Mesendoderm (in vitro differentiated cells): Measurements from ENCODE around the gene IKZF4.
"Not testable (repeated sequence)": the region's sequence is repeated elsewhere in the genome, so short reads cannot be mapped to it uniquely, and the experiment has no call there.

Experiments
- DNase-seq: peaks from one replicate; pipeline ENCODE4 v3.0.0; 2013
- H2AK5ac ChIP-seq: 2 replicates; pipeline ENCODE4 v1.6.1; 2013; ENCODE audit warnings: low read length, inconsistent platforms
- H2BK120ac ChIP-seq: 2 replicates; pipeline ENCODE4 v1.6.1; 2013; ENCODE audit warnings: low read depth, mild to moderate bottlenecking, low read length, moderate library complexity, mixed read lengths
- H2BK15ac ChIP-seq: replicated peaks from 2 replicates; pipeline ENCODE4 v1.6.1; 2013; ENCODE audit warnings: low read depth, mild to moderate bottlenecking, moderate library complexity
- H2BK5ac ChIP-seq: 2 replicates; pipeline ENCODE4 v1.6.1; 2013; ENCODE audit warnings: low read length, inconsistent platforms
- H3K18ac ChIP-seq: 2 replicates; pipeline ENCODE4 v1.6.1; 2013; ENCODE audit warnings: mild to moderate bottlenecking, low read length, mixed read lengths
- H3K23ac ChIP-seq: one replicate; pipeline ENCODE4 v1.6.1; 2013; ENCODE audit warnings: low read length
- H3K27ac ChIP-seq: 2 replicates; pipeline ENCODE4 v1.5.1; 2013; ENCODE audit warnings: low read depth, mild to moderate bottlenecking, inconsistent platforms, low read length, moderate library complexity
- H3K27me3 ChIP-seq: 2 replicates; pipeline ENCODE4 v1.6.1; 2013; ENCODE audit warnings: low read length, control low read depth, mild to moderate bottlenecking, inconsistent platforms; ENCODE audit not compliant: insufficient read depth, poor library complexity
- H3K36me3 ChIP-seq: 2 replicates; pipeline ENCODE4 v1.6.1; 2013; ENCODE audit warnings: low read length, inconsistent platforms; ENCODE audit not compliant: control insufficient read depth, insufficient read depth
- H3K4ac ChIP-seq: one replicate; pipeline ENCODE4 v1.6.1; 2013; ENCODE audit warnings: low read depth, mild to moderate bottlenecking, low read length, moderate library complexity
- H3K4me1 ChIP-seq: 2 replicates; pipeline ENCODE4 v1.6.1; 2013; ENCODE audit warnings: low read depth, low read length, inconsistent platforms; ENCODE audit not compliant: control insufficient read depth
- H3K4me2 ChIP-seq: 2 replicates; pipeline ENCODE4 v1.6.1; 2013; ENCODE audit warnings: low read length
- H3K4me3 ChIP-seq: 2 replicates; pipeline ENCODE4 v1.5.1; 2013; ENCODE audit warnings: mild to moderate bottlenecking, low read length
- H3K56ac ChIP-seq: one replicate; pipeline ENCODE4 v1.6.1; 2013; ENCODE audit warnings: low read length
- H3K79me1 ChIP-seq: 2 replicates; pipeline ENCODE4 v1.6.1; 2013; ENCODE audit warnings: low read length, inconsistent platforms
- H3K79me2 ChIP-seq: 2 replicates; pipeline ENCODE4 v1.6.1; 2013; ENCODE audit warnings: mild to moderate bottlenecking, low read length; ENCODE audit not compliant: control insufficient read depth, insufficient read depth
- H3K9ac ChIP-seq: 2 replicates; pipeline ENCODE4 v1.6.1; 2013; ENCODE audit warnings: low read length, inconsistent platforms
- H4K5ac ChIP-seq: one replicate; pipeline ENCODE4 v1.6.1; 2013; ENCODE audit warnings: low read length
- H4K8ac ChIP-seq: one replicate; pipeline ENCODE4 v1.6.1; 2013; ENCODE audit warnings: low read depth, mild to moderate bottlenecking, control low read depth, low read length, moderate library complexity
- WGBS: extraction: QIAGEN DNeasy Blood & Tissue Kit; methylation state at CpG from one replicate; pipeline ENCODE4 v1.1.7; 2013; ENCODE audit warnings: low lambda C conversion rate, missing lambda C conversion rate; ENCODE audit not compliant: insufficient coverage; ENCODE audit errors: extremely low coverage; 5-methylcytosine and 5-hydroxymethylcytosine counted together

The IKZF4 gene

DNA sequence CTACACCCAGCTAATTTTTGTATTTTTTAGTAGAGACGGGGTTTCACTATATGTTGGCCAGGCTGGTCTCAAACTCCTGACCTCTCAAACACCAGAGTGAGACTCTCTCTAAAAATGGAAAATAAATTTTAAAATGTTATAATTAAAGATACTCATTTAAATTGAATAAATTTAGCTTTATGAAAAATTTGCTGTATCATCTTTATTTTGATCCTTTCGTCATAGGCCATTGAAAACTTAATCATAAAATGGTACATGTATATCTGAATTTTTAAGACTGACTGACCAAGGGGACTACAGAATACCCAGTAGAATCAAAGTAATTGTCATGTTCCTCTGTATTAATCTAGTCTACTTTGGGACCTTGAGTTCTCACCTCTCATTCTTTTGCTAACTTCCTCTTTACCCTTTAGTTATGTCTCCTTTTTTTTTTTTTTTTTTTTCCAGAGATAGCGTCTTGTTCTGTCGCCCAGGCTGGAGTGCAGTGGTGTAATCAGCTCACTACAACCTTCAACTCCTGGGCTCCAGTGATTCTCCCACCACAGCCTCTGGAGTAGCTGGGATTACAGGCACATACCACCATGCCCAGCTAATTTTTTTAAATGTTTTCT lies 37.5 kb upstream of the IKZF4 start:
- H3K18ac ChIP-seq, result no peak overlapping the region
- H2BK120ac ChIP-seq, result no peak overlapping the region
- no peak overlapping the region for H3K27ac ChIP-seq
- no CpG with 5 or more reads among the region's 4 CpGs for WGBS
- H3K23ac ChIP-seq, result no peak overlapping the region
- no peak overlapping the region for H4K5ac ChIP-seq
- H3K4ac ChIP-seq, result no peak overlapping the region
- H3K4me3 ChIP-seq, result no peak overlapping the region
- H3K9ac ChIP-seq, result no peak overlapping the region
- H2BK15ac ChIP-seq, result no peak overlapping the region
- H3K56ac ChIP-seq, result no peak overlapping the region
- H3K79me1 ChIP-seq, result peaks cover 9% of the 10 kb centered on the region
- no peaks in the 10 kb centered on the region for H3K27me3 ChIP-seq
- H4K8ac ChIP-seq, result no peak overlapping the region
- H3K4me1 ChIP-seq, result no peaks in the 10 kb centered on the region
- DNase-seq, result no peak
- no peak overlapping the region for H3K4me2 ChIP-seq
- H3K79me2 ChIP-seq, result no peaks in the 10 kb centered on the region
- H3K36me3 ChIP-seq, result peaks cover 1% of the 10 kb centered on the region
- no peak overlapping the region for H2BK5ac ChIP-seq
- no peak overlapping the region for H2AK5ac ChIP-seq

DNA sequence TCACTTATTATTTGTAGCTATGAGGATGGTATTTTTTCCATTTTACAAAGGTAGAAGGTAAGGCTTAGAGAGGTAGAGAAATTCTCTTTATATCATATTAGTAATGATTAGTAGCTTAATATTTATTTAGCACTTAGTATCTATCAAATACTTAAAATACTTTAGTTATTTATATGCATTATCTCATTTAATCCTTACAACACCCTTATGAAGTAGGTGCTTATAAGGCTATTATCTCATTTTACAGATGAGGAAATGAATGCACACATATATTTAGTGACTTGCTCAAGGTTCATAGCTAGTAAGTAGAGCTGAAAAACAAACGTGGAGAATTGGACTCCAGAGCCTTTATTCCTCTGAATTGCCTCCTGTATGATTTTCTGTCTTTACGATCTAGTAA lies 36.0 kb upstream of the IKZF4 start:
- no peak overlapping the region for H3K23ac ChIP-seq
- H3K9ac ChIP-seq, result no peak overlapping the region
- H3K79me2 ChIP-seq, result no peaks in the 10 kb centered on the region
- no peak overlapping the region for H2BK15ac ChIP-seq
- no peak for DNase-seq
- H3K4me3 ChIP-seq, result no peak overlapping the region
- peaks cover 7% of the 10 kb centered on the region for H3K79me1 ChIP-seq
- H2BK120ac ChIP-seq, result no peak overlapping the region
- no peaks in the 10 kb centered on the region for H3K27me3 ChIP-seq
- H3K56ac ChIP-seq, result no peak overlapping the region
- H4K5ac ChIP-seq, result no peak overlapping the region
- no peak overlapping the region for H4K8ac ChIP-seq
- no peak overlapping the region for H3K4me2 ChIP-seq
- no peak overlapping the region for H3K27ac ChIP-seq
- no peak overlapping the region for H2AK5ac ChIP-seq
- H3K36me3 ChIP-seq, result peaks cover 3% of the 10 kb centered on the region
- H2BK5ac ChIP-seq, result no peak overlapping the region
- H3K18ac ChIP-seq, result no peak overlapping the region
- no peak overlapping the region for H3K4ac ChIP-seq
- no peaks in the 10 kb centered on the region for H3K4me1 ChIP-seq
- WGBS, result no CpG with 5 or more reads among the region's 2 CpGs

DNA sequence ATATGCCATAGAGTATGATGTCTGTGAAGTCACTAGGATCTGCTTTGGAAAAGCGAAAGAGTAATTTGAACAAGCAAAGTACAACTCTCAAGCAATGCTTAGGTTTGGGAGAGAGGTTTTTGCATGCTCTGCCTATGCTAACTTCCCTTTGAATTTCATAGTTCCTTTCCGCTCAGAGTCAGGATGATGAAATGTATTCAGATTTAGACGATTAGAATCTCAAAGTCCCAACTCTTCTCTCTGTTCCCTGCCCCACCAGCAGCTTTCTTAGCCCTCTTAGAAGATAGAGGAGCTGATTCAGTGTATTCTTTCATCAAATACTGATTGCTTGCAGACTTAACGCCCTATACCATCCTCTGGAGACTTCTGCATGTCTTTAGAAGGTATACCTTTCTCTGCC lies 35.5 kb upstream of the IKZF4 start:
- Histone ChIP-seq H3K4me2 (no peak overlapping the region), H2BK120ac (no peak overlapping the region), H4K5ac (no peak overlapping the region), H2BK15ac (no peak overlapping the region), H3K27ac (no peak overlapping the region), H3K4ac (no peak overlapping the region), H4K8ac (no peak overlapping the region), H3K9ac (no peak overlapping the region), H3K36me3 (peaks cover 4% of the 10 kb centered on the region), H3K27me3 (no peaks in the 10 kb centered on the region), H3K18ac (no peak overlapping the region), H3K79me2 (no peaks in the 10 kb centered on the region), H3K4me3 (no peak overlapping the region), H3K23ac (no peak overlapping the region), H3K79me1 (peaks cover 7% of the 10 kb centered on the region), H2AK5ac (no peak overlapping the region), H3K56ac (no peak overlapping the region), H2BK5ac (no peak overlapping the region), H3K4me1 (no peaks in the 10 kb centered on the region)
- no CpG with 5 or more reads among the region's 4 CpGs for WGBS
- no peak for DNase-seq

DNA sequence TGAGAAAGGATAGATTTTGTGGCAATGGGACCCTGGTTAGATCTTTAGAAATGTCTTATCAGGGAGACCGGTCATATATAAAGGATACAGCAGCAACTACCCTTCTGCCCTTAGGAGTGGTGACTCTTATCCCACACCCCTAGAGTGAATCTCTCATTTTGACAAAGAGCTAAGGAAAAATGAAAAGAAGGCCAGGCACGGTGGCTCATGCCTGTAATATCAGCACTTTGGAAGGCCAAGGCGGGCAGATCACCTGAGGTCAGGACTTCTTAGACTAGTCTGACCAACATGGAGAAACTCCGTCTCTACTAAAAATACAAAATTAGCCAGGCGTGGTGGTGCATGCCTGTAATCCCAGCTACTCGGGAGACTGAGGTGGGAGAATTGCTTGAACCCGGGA lies 34.9 kb upstream of the IKZF4 start:
- not testable (repeated sequence) for H2BK5ac ChIP-seq, H3K27me3 ChIP-seq, H3K4me2 ChIP-seq, H3K79me2 ChIP-seq, H3K79me1 ChIP-seq, H3K27ac ChIP-seq, DNase-seq, H3K36me3 ChIP-seq, H3K56ac ChIP-seq, H3K9ac ChIP-seq, H2AK5ac ChIP-seq, H4K8ac ChIP-seq, H3K18ac ChIP-seq, H3K4me3 ChIP-seq, H3K4me1 ChIP-seq, H2BK15ac ChIP-seq, H4K5ac ChIP-seq, H3K23ac ChIP-seq, H3K4ac ChIP-seq, H2BK120ac ChIP-seq
- no CpG with 5 or more reads among the region's 7 CpGs for WGBS

DNA sequence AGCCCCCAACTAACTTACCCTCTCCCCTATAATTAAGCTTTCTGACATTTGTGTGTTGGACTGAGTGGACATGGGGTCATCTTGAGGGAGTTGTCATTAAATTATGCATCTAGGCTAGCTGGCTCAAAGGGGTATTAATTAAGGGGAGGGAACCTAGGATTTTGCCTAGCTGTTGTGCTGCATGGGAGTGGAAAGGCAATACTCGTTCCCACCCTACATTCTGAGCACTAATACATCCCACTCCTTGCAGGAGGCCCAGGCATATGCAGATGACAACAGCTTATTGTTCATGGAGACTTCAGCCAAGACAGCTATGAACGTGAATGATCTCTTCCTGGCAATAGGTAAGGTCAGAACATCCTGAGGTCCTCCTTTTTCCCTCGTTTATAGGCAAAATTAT lies 29.7 kb upstream of the IKZF4 start:
- Histone ChIP-seq H2BK5ac (no peak overlapping the region), H2BK15ac (no peak overlapping the region), H3K56ac (no peak overlapping the region), H3K36me3 (peaks cover 16% of the 10 kb centered on the region), H3K4me3 (no peak overlapping the region), H3K4ac (no peak overlapping the region), H4K8ac (no peak overlapping the region), H2AK5ac (no peak overlapping the region), H4K5ac (no peak overlapping the region), H3K79me1 (no peaks in the 10 kb centered on the region), H3K4me1 (no peaks in the 10 kb centered on the region), H3K9ac (no peak overlapping the region), H3K18ac (no peak overlapping the region), H3K27me3 (no peaks in the 10 kb centered on the region), H3K4me2 (no peak overlapping the region), H3K27ac (no peak overlapping the region), H2BK120ac (no peak overlapping the region), H3K79me2 (no peaks in the 10 kb centered on the region), H3K23ac (no peak overlapping the region)
- WGBS, result no CpG with 5 or more reads among the region's 3 CpGs
- DNase-seq, result no peak

DNA sequence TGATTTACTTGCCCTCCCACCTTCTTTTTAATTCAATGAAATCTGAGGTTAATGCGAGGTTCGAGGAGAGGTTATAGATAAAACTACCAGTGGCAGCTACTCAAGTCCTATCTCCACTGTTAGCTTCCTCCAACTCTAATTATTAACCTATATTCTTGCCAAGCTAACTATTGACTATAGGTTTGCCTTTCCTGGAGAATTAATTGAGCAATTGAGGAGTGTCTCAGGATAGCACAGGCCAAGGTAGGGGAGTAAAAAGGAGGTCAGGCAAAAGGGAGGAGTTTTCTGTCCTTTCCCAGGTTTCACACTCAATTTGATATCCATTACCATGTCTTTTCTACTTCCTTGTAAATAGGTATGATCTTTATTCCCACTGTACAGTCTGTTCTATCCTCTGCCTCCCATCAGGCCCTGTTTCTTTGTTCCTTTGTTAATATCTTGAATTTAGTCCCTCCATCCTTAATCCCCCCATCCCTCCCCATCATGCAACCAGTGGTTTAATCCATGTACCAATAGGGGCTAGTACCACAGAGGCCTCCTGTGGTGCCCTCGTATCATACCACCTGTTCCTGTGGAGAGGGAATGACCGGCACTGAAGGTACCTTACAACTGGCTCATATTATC lies 27.5 kb upstream of the IKZF4 start:
- Histone ChIP-seq H3K4me3 (no peak overlapping the region), H3K4me2 (no peak overlapping the region), H3K36me3 (peaks cover 15% of the 10 kb centered on the region), H3K27me3 (no peaks in the 10 kb centered on the region), H3K56ac (no peak overlapping the region), H3K79me2 (no peaks in the 10 kb centered on the region), H4K8ac (no peak overlapping the region), H3K4ac (no peak overlapping the region), H3K23ac (no peak overlapping the region), H2BK5ac (no peak overlapping the region), H2AK5ac (no peak overlapping the region), H3K79me1 (no peaks in the 10 kb centered on the region), H3K18ac (no peak overlapping the region), H4K5ac (no peak overlapping the region), H3K9ac (no peak overlapping the region), H3K27ac (no peak overlapping the region), H3K4me1 (no peaks in the 10 kb centered on the region), H2BK15ac (no peak overlapping the region), H2BK120ac (no peak overlapping the region)
- WGBS, result no CpG with 5 or more reads among the region's 4 CpGs
- DNase-seq, result no peak
